ENCODE results near the gene CFAP54.

DNA sequence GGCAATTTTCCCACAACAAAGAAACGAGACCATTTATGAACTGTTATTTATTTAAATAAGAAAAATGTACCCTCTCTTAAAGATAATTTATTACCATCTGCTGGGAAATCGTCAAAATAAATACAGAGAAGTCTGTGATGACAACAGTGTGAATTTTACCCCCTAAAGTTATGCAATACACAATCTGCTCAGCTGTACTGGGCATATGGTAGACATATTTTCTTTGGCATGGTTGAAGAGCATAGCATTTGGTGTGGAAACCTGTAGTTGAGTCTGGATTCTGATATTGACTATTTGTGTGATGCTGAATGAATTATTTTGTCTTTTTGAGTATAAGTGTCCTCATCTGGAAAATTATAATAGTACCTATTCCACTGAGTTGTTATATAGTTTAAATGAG, 60.0 kb downstream of the CFAP54 start:
- TF ChIP-seq POLR2AphosphoS5 (IDR thresholded peaks at IDR 0.05; ENCODE audit: low read depth, low read length): no peak
- TF ChIP-seq, protein P1, sequence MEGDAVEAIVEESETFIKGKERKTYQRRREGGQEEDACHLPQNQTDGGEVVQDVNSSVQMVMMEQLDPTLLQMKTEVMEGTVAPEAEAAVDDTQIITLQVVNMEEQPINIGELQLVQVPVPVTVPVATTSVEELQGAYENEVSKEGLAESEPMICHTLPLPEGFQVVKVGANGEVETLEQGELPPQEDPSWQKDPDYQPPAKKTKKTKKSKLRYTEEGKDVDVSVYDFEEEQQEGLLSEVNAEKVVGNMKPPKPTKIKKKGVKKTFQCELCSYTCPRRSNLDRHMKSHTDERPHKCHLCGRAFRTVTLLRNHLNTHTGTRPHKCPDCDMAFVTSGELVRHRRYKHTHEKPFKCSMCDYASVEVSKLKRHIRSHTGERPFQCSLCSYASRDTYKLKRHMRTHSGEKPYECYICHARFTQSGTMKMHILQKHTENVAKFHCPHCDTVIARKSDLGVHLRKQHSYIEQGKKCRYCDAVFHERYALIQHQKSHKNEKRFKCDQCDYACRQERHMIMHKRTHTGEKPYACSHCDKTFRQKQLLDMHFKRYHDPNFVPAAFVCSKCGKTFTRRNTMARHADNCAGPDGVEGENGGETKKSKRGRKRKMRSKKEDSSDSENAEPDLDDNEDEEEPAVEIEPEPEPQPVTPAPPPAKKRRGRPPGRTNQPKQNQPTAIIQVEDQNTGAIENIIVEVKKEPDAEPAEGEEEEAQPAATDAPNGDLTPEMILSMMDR (IDR thresholded peaks at IDR 0.05): no peak
